GM18498 (cell line): ENCODE results near the gene PRSS1.
A peak's percentile ranks its signal among the peaks of the same experiment; 100 is the strongest.

Experiments
- ATAC-seq: cut with Tn5 transposase; IDR thresholded peaks from one replicate; pipeline ENCODE4 v1.9.1; 2021; ENCODE audit warnings: mild to moderate bottlenecking, moderate library complexity; ENCODE audit not compliant: unreplicated experiment

Gene PRSS1

DNA sequence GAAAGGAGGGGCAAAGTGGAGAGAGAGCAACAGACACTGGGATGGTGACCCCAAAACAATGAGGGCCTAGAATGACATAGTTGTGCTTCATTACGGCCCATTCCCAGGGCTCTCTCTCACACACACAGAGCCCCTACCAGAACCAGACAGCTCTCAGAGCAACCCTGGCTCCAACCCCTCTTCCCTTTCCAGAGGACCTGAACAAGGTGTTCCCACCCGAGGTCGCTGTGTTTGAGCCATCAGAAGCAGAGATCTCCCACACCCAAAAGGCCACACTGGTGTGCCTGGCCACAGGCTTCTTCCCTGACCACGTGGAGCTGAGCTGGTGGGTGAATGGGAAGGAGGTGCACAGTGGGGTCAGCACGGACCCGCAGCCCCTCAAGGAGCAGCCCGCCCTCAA lies 42.2 kb downstream of the PRSS1 start:
- ATAC-seq = no peak

DNA sequence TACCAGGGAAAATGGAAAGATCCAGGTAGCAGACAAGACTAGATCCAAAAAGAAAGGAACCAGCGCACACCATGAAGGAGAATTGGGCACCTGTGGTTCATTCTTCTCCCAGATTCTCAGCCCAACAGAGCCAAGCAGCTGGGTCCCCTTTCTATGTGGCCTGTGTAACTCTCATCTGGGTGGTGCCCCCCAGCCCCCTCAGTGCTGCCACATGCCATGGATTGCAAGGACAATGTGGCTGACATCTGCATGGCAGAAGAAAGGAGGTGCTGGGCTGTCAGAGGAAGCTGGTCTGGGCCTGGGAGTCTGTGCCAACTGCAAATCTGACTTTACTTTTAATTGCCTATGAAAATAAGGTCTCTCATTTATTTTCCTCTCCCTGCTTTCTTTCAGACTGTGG lies 42.9 kb downstream of the PRSS1 start:
- ATAC-seq = no peak

DNA sequence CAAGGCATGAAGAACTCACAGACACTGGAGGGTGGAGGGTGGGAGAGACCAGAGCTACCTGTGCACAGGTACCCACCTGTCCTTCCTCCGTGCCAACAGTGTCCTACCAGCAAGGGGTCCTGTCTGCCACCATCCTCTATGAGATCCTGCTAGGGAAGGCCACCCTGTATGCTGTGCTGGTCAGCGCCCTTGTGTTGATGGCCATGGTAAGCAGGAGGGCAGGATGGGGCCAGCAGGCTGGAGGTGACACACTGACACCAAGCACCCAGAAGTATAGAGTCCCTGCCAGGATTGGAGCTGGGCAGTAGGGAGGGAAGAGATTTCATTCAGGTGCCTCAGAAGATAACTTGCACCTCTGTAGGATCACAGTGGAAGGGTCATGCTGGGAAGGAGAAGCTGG lies 43.3 kb downstream of the PRSS1 start:
- no peak for ATAC-seq

DNA sequence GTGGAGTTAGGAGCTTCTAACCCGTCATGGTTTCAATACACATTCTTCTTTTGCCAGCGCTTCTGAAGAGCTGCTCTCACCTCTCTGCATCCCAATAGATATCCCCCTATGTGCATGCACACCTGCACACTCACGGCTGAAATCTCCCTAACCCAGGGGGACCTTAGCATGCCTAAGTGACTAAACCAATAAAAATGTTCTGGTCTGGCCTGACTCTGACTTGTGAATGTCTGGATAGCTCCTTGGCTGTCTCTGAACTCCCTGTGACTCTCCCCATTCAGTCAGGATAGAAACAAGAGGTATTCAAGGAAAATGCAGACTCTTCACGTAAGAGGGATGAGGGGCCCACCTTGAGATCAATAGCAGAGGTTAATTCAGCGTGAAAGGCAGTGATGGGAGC lies 43.9 kb downstream of the PRSS1 start:
- ATAC-seq = no peak

DNA sequence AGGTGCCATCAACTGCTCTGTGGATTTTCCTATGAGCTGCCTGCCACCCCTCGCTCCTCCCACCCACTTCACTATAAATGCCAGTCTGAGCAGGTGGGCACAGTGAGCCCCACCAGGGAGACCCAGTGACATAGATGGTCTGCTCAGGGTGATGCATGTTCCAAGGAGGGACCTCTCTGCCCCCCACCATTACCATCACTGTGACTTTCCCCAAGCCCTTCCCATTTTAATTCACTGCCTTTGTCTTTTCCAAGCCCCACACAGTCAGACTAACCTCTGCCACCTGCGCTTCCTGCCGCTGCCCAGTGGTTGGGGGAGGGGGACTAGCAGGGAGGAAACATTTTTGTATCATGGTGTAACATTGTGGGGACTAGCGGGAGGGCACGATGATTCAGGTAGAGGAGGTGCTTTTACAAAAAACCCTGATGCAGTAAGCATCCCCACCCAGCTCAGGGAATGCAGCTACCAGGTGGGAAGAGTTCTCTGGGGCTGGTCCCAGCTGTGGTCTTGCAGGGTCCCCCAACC lies 46.1 kb downstream of the PRSS1 start:
- ATAC-seq = no peak

DNA sequence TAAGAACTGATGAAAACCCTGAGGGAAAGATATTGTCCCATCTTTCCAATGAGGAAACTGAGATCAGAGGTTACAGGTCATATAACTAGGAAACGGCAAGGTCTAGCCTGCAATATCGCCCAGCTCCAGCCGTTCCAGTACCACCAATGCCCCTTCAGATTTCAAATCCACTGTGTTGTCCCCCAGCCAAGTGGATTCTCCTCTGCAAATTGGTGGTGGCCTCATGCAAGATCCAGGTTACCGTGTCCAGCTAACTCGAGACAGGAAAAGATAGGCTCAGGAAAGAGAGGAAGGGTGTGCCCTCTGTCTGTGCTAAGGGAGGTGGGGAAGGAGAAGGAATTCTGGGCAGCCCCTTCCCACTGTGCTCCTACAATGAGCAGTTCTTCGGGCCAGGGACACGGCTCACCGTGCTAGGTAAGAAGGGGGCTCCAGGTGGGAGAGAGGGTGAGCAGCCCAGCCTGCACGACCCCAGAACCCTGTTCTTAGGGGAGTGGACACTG lies 46.8 kb downstream of the PRSS1 start:
- ATAC-seq = no peak

DNA sequence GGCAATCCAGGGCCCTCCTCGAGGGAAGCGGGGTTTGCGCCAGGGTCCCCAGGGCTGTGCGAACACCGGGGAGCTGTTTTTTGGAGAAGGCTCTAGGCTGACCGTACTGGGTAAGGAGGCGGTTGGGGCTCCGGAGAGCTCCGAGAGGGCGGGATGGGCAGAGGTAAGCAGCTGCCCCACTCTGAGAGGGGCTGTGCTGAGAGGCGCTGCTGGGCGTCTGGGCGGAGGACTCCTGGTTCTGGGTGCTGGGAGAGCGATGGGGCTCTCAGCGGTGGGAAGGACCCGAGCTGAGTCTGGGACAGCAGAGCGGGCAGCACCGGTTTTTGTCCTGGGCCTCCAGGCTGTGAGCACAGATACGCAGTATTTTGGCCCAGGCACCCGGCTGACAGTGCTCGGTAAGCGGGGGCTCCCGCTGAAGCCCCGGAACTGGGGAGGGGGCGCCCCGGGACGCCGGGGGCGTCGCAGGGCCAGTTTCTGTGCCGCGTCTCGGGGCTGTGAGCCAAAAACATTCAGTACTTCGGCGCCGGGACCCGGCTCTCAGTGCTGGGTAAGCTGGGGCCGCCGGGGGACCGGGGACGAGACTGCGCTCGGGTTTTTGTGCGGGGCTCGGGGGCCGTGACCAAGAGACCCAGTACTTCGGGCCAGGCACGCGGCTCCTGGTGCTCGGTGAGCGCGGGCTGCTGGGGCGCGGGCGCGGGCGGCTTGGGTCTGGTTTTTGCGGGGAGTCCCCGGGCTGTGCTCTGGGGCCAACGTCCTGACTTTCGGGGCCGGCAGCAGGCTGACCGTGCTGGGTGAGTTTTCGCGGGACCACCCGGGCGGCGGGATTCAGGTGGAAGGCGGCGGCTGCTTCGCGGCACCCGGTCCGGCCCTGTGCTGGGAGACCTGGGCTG lies 47.5 kb downstream of the PRSS1 start:
- ATAC-seq = peak; percentile 57

DNA sequence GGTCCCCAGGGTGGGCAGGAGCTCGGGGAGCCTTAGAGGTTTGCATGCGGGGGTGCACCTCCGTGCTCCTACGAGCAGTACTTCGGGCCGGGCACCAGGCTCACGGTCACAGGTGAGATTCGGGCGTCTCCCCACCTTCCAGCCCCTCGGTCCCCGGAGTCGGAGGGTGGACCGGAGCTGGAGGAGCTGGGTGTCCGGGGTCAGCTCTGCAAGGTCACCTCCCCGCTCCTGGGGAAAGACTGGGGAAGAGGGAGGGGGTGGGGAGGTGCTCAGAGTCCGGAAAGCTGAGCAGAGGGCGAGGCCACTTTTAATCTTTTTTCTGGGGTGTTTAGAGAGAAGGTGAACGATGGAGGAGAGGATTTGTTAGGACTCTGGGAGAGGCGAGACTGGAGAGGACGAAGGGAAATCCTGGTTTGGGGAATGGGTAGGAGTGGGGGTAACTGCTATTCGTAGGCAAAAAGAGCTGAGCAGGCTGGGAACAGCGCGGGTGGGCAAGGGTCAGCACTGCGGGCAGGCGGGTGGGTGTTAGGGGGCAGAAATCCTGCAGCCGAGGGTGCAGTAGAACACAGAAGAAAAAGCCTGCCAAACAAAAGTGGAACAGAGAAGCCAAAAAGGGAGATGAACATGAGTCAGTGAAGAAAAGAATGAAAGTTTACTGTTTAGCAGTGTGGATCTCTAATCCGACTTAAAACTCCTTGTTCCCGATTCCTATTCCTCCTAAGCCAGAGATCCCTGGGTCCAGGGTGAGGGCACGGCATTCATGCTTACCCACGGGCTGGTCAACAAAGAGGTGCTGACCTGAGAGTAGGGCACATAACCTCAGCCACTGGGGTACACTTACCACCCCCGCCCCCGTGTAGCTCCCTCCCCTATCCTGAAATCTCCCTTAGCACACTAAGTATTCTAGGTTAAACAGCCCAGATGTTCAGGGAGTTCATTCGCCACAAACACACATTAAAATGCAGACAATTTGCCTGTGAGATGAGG lies 48.4 kb downstream of the PRSS1 start:
- peak; percentile 35 for ATAC-seq

DNA sequence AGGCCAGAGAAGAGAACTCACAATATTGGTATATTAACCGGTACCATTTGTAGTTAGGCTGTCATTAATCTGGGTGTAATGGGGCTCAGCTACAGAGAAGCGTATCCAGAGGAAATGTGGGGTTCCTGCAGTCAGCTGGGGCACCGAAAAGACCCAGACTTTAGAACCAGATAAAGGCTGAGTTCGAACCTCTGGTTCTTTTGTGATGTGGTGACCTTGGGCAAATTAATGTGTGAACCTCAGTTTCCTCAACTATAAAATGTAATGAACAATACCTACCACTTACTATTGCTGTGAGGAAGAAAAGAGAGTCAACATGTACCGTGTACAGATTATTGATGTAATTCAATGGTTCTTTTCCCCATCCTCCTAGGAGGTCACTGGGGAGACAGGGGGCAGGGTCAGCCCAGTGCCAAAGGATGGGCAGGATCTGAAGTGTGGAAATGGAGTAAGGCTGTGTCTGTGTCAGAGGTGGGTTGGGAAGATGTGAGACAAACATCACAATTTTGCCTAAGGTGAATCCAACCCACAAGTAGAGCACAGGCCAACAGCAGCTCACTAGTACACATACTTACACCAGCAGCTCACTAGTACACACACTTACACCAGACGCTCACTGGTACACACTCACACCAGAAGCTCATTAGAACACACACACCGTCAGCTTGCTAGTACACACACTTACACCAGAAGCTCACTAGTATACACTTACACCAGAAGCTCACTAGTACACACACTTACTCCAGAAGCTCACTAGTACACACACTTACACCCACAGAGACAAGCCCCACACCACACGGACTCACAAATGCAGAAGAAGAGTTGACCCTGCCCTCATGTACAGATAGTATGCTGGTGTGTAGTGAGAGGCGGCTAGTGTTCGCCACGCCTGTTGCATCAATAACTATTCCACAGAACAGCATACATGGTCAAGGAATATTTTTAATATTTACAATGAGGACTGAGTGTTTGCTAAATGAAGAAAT lies 49.5 kb downstream of the PRSS1 start:
- ATAC-seq = no peak

DNA sequence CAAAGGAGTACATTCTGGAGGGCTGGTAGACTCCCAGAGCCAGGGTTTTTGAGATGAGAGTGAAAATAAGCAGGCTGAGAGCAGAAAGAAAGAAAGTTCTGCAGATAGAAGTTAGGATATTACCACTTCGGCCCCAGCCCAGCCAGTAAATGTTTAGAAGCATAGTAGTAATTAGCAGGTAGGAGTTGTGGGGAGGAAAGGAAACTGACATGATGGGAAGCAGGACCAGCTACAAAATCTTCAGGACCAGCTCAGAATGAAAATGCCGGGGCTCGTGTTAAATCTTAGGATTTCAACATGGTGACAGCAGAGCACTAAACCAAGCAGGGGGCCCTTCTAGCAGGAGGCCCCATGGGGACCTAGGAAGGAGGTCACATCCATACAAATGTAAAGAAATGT lies 50.2 kb downstream of the PRSS1 start:
- ATAC-seq = no peak

DNA sequence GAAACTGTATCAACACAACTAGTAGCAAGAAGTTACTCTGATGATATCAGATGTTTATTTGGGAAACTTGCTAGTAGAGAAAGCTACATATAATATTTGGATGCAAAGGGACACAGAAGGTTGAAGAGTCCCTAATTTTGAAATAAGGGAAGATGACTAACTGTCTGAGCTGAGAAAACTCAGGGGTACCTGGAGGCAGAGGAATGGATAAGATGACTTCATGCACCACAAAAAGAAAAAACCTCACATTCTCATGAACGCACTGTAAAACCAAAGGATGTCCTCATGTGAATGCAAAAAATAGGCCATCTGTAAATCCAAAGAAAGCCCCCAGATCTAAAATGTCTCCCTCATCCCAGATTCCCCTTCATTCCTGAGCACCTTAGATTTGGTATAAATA lies 50.8 kb downstream of the PRSS1 start:
- ATAC-seq = no peak

DNA sequence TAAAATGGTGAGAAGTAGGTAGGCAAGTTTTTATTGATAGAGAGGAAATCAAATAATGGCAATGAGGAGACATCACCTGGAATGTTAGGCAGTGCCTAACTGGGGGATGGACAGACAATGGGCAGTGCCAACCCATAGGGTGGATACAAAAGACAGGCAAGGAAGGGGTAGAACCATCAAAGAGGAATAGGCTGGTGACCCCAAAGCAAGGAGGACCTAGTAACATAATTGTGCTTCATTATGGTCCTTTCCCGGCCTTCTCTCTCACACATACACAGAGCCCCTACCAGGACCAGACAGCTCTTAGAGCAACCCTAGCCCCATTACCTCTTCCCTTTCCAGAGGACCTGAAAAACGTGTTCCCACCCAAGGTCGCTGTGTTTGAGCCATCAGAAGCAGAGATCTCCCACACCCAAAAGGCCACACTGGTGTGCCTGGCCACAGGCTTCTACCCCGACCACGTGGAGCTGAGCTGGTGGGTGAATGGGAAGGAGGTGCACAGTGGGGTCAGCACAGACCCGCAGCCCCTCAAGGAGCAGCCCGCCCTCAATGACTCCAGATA lies 51.5 kb downstream of the PRSS1 start:
- ATAC-seq = no peak

DNA sequence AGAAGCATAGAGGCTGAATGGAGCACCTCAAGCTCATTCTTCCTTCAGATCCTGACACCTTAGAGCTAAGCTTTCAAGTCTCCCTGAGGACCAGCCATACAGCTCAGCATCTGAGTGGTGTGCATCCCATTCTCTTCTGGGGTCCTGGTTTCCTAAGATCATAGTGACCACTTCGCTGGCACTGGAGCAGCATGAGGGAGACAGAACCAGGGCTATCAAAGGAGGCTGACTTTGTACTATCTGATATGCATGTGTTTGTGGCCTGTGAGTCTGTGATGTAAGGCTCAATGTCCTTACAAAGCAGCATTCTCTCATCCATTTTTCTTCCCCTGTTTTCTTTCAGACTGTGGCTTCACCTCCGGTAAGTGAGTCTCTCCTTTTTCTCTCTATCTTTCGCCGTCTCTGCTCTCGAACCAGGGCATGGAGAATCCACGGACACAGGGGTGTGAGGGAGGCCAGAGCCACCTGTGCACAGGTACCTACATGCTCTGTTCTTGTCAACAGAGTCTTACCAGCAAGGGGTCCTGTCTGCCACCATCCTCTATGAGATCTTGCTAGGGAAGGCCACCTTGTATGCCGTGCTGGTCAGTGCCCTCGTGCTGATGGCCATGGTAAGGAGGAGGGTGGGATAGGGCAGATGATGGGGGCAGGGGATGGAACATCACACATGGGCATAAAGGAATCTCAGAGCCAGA lies 52.5 kb downstream of the PRSS1 start:
- ATAC-seq = no peak

DNA sequence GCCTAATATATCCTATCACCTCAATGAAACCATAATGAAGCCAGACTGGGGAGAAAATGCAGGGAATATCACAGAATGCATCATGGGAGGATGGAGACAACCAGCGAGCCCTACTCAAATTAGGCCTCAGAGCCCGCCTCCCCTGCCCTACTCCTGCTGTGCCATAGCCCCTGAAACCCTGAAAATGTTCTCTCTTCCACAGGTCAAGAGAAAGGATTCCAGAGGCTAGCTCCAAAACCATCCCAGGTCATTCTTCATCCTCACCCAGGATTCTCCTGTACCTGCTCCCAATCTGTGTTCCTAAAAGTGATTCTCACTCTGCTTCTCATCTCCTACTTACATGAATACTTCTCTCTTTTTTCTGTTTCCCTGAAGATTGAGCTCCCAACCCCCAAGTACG lies 53.0 kb downstream of the PRSS1 start:
- no peak for ATAC-seq
